IPS-20b (cell line): Measurements from ENCODE around the gene COPS7B.
A peak's percentile ranks its signal among the peaks of the same experiment; 100 is the strongest.

ENCODE experiments used
- H3K27ac ChIP-seq: one replicate; pipeline ENCODE4 v1.5.1; 2013; ENCODE audit warnings: low read length
- H3K27me3 ChIP-seq: 2 replicates; pipeline ENCODE4 v1.6.1; 2013; ENCODE audit warnings: mild to moderate bottlenecking, low read length, inconsistent platforms; ENCODE audit not compliant: insufficient read depth
- H3K36me3 ChIP-seq: 2 replicates; pipeline ENCODE4 v1.6.1; 2013; ENCODE audit warnings: low read depth, mild to moderate bottlenecking, inconsistent platforms, low read length, moderate library complexity; ENCODE audit not compliant: insufficient read depth
- H3K4me1 ChIP-seq: 2 replicates; pipeline ENCODE4 v1.6.1; 2013; ENCODE audit warnings: mild to moderate bottlenecking, control low read depth, inconsistent platforms, low read length, moderate library complexity; ENCODE audit not compliant: insufficient read depth
- H3K4me3 ChIP-seq: 2 replicates; pipeline ENCODE4 v1.5.1; 2013; ENCODE audit warnings: mild to moderate bottlenecking, low read length, inconsistent platforms
- H3K9ac ChIP-seq: 2 replicates; pipeline ENCODE4 v1.6.1; 2013; ENCODE audit warnings: low read depth, mild to moderate bottlenecking, inconsistent platforms, low read length, moderate library complexity
- H3K9me3 ChIP-seq: 2 replicates; pipeline ENCODE4 v1.6.1; 2013; ENCODE audit warnings: mild to moderate bottlenecking, low read depth, low read length, inconsistent platforms; ENCODE audit not compliant: insufficient read depth

The COPS7B gene

GRCh38 chr2:231764760-231765159 lies 21.5 kb upstream of the COPS7B start:
- Histone ChIP-seq H3K4me3 (no peak overlapping the region), H3K9me3 (no peaks in the 10 kb centered on the region), H3K36me3 (no peaks in the 10 kb centered on the region), H3K4me1 (no peaks in the 10 kb centered on the region), H3K27me3 (no peaks in the 10 kb centered on the region), H3K9ac (no peak overlapping the region), H3K27ac (no peak overlapping the region)

GRCh38 chr2:231765496-231765929 lies 20.7 kb upstream of the COPS7B start:
- Histone ChIP-seq H3K36me3 (no peaks in the 10 kb centered on the region), H3K9me3 (no peaks in the 10 kb centered on the region), H3K27ac (no peak overlapping the region), H3K27me3 (no peaks in the 10 kb centered on the region), H3K4me3 (no peak overlapping the region), H3K4me1 (no peaks in the 10 kb centered on the region), H3K9ac (no peak overlapping the region)

GRCh38 chr2:231769170-231770136 lies 16.8 kb upstream of the COPS7B start:
- no peaks in the 10 kb centered on the region for H3K9me3 ChIP-seq
- no peak overlapping the region for H3K27ac ChIP-seq
- H3K4me1 ChIP-seq, result no peaks in the 10 kb centered on the region
- H3K36me3 ChIP-seq, result no peaks in the 10 kb centered on the region
- no peaks in the 10 kb centered on the region for H3K27me3 ChIP-seq
- H3K4me3 ChIP-seq, result no peak overlapping the region
- no peak overlapping the region for H3K9ac ChIP-seq

GRCh38 chr2:231780123-231780908 lies 5.9 kb upstream of the COPS7B start:
- Histone ChIP-seq H3K4me3 (peak overlapping the region; percentile 77), H3K27ac (no peak overlapping the region), H3K27me3 (peaks cover 14% of the 10 kb centered on the region), H3K4me1 (peaks cover 8% of the 10 kb centered on the region; the same call in 1 of the 2 replicates), H3K9ac (peak overlapping the region; percentile 23; the same call in 1 of the 2 replicates), H3K36me3 (no peaks in the 10 kb centered on the region), H3K9me3 (no peaks in the 10 kb centered on the region)

- H3K4me3 ChIP-seq, result peak within 1 kb of the TSS; percentile 77
- peaks cover 14% of the 10 kb centered on the region for H3K27me3 ChIP-seq
- H3K27ac ChIP-seq, result no peak within 1 kb of the TSS
- no peaks in the 10 kb centered on the region for H3K9me3 ChIP-seq
- no peaks in the 10 kb centered on the region for H3K36me3 ChIP-seq
- H3K4me1 ChIP-seq, result peaks cover 13% of the 10 kb centered on the region; the same call in 1 of the 2 replicates
- peak within 1 kb of the TSS; percentile 59; the same call in 1 of the 2 replicates for H3K9ac ChIP-seq
Measured at GRCh38 chr2:231780909-231781797, 5.1 kb upstream of the COPS7B start, which contains the start of gene PDE6D. Gene PDE6D (minus strand): TSS chr2:231781282. CDS start chr2:231781114, 168 bp downstream.

GRCh38 chr2:231781798-231782726 lies 4.2 kb upstream of the COPS7B start:
- H3K9me3 ChIP-seq, result no peaks in the 10 kb centered on the region
- H3K36me3 ChIP-seq, result no peaks in the 10 kb centered on the region
- peaks cover 14% of the 10 kb centered on the region for H3K27me3 ChIP-seq
- H3K4me1 ChIP-seq, result peaks cover 14% of the 10 kb centered on the region; the same call in 1 of the 2 replicates
- no peak overlapping the region for H3K27ac ChIP-seq
- H3K4me3 ChIP-seq, result peak overlapping the region; percentile 77
- peak overlapping the region; percentile 59; the same call in 1 of the 2 replicates for H3K9ac ChIP-seq

GRCh38 chr2:231785413-231785812 lies 832 bp upstream of the COPS7B start:
- Histone ChIP-seq H3K9ac (peak overlapping the region; percentile 92), H3K27me3 (peaks cover under 1% of the 10 kb centered on the region), H3K9me3 (no peaks in the 10 kb centered on the region), H3K36me3 (peaks cover 21% of the 10 kb centered on the region; the same call in 1 of the 2 replicates), H3K27ac (peak overlapping the region; percentile 92), H3K4me3 (peak overlapping the region; percentile 77), H3K4me1 (peaks cover 16% of the 10 kb centered on the region)

- Histone ChIP-seq H3K36me3 (peaks cover 22% of the 10 kb centered on the region; the same call in 1 of the 2 replicates), H3K27me3 (no peaks in the 10 kb centered on the region), H3K27ac (peak overlapping the region; percentile 92)
Measured at GRCh38 chr2:231785822-231786176, 446 bp upstream of the COPS7B start.

GRCh38 chr2:231786917-231787292 lies 660 bp downstream of the COPS7B start:
- peaks cover 16% of the 10 kb centered on the region for H3K4me1 ChIP-seq
- H3K9me3 ChIP-seq, result no peaks in the 10 kb centered on the region
- H3K27me3 ChIP-seq, result no peaks in the 10 kb centered on the region
- H3K4me3 ChIP-seq, result peak overlapping the region; percentile 77
- no peak overlapping the region for H3K27ac ChIP-seq
- H3K9ac ChIP-seq, result peak overlapping the region; percentile 92; the same call in 1 of the 2 replicates
- peaks cover 32% of the 10 kb centered on the region for H3K36me3 ChIP-seq

More at GRCh38 chr2:231785822-231786176, 446 bp upstream of the COPS7B start:
- Histone ChIP-seq H3K9ac (peak overlapping the region; percentile 92), H3K4me3 (peak overlapping the region; percentile 77), H3K9me3 (no peaks in the 10 kb centered on the region), H3K4me1 (peaks cover 16% of the 10 kb centered on the region)

GRCh38 chr2:231791107-231791506 lies 4.9 kb downstream of the COPS7B start:
- Histone ChIP-seq H3K4me3 (no peak overlapping the region), H3K9ac (no peak overlapping the region), H3K9me3 (no peaks in the 10 kb centered on the region), H3K27me3 (no peaks in the 10 kb centered on the region), H3K4me1 (peaks cover 8% of the 10 kb centered on the region; the same call in 1 of the 2 replicates), H3K36me3 (peaks cover 65% of the 10 kb centered on the region), H3K27ac (no peak overlapping the region)
